T-helper 2 cell treated with Interferon-gamma antibody and Interleukin-4, amounts not matched to agents 100 ng/mL and 5 ng/mL, for 36 hours (primary cell): ENCODE results near the gene SPIRE2. TPM values are rescaled to one million over a fixed set of nuclear protein-coding genes. Genes with fewer than 3 reads are reported as not detected.
"Not testable (repeated sequence)": the region's sequence is repeated elsewhere in the genome, so short reads cannot be mapped to it uniquely, and the experiment has no call there.

Experiments used
- intact Hi-C: fragments of 100-400 bp; cut with micrococcal nuclease; formaldehyde crosslinking; loops from one replicate; pipeline ENCODE4 v1.15.1; 2023
- total RNA-seq: library from RNA; stranded (reverse); gene quantifications from 2 replicates; pipeline ENCODE4 v1.2.3, GENCODE V29; 2022

Gene SPIRE2
- total RNA-seq, 1 donor from 2014 or later, result 1.2 TPM

GRCh38 chr16:89836484-89836883, 8.2 kb downstream of the SPIRE2 start:
- intact Hi-C loops, result not testable (repeated sequence)

GRCh38 chr16:89837014-89837546, 8.8 kb downstream of the SPIRE2 start:
- intact Hi-C loops, result loop anchor here (1.0 kb wide), 1 partner anchor 21 kb away; the partner anchor contains the start of gene FANCA

- intact Hi-C loops, result no loop called here
Observed at GRCh38 chr16:89841275-89841674, 13.0 kb downstream of the SPIRE2 start.

- intact Hi-C loops, result no loop called here
Observed at GRCh38 chr16:89842471-89843408, 14.5 kb downstream of the SPIRE2 start.

- intact Hi-C loops, result no loop called here
Observed at GRCh38 chr16:89843409-89844350, 15.4 kb downstream of the SPIRE2 start.

- intact Hi-C loops, result no loop called here
Observed at GRCh38 chr16:89844739-89845339, 16.6 kb downstream of the SPIRE2 start.

- intact Hi-C loops, result no loop called here
Observed at GRCh38 chr16:89845417-89845816, 17.1 kb downstream of the SPIRE2 start.

- intact Hi-C loops, result no loop called here
Observed at GRCh38 chr16:89847051-89847939, 19.0 kb downstream of the SPIRE2 start.

- intact Hi-C loops, result no loop called here
Observed at GRCh38 chr16:89847940-89848297, 19.6 kb downstream of the SPIRE2 start.

GRCh38 chr16:89848974-89849373, 20.7 kb downstream of the SPIRE2 start:
- intact Hi-C loops, result no loop called here

- intact Hi-C loops, result no loop called here
Observed at GRCh38 chr16:89853306-89853993, 25.2 kb downstream of the SPIRE2 start.

GRCh38 chr16:89855301-89855945, 27.1 kb downstream of the SPIRE2 start:
- intact Hi-C loops, result no loop called here

GRCh38 chr16:89855986-89856385, 27.7 kb downstream of the SPIRE2 start:
- intact Hi-C loops, result no loop called here

- intact Hi-C loops, result no loop called here
Observed at GRCh38 chr16:89858973-89859614, 30.8 kb downstream of the SPIRE2 start.

GRCh38 chr16:89859615-89860007, 31.3 kb downstream of the SPIRE2 start:
- intact Hi-C loops, result loop anchor here (10.0 kb wide), 1 partner anchor 295 kb away; the partner anchor contains the start of gene RPL13

- intact Hi-C loops, result loop anchor here (1.0 to 10.0 kb wide), 4 partner anchors 11 to 296 kb away; partner anchors contain the start of genes FANCA and RPL13
Observed at GRCh38 chr16:89860747-89861304, 32.6 kb downstream of the SPIRE2 start.

- intact Hi-C loops, result loop anchor here (1.0 to 10.0 kb wide), 4 partner anchors 11 to 297 kb away; partner anchors contain the start of genes FANCA and RPL13
Observed at GRCh38 chr16:89861648-89862047, 33.4 kb downstream of the SPIRE2 start.

- intact Hi-C loops, result loop anchor here (10.0 kb wide), 1 partner anchor 298 kb away; the partner anchor contains the start of gene RPL13
Observed at GRCh38 chr16:89862732-89863131, 34.5 kb downstream of the SPIRE2 start.
